ENCODE results near the gene ZBTB16. TPM values are rescaled to one million over a fixed set of nuclear protein-coding genes. Genes with fewer than 3 reads are reported as not detected.

ZBTB16 gene
- total RNA-seq, 1 experiment from 2014 or later, result 70.4 TPM

DNA sequence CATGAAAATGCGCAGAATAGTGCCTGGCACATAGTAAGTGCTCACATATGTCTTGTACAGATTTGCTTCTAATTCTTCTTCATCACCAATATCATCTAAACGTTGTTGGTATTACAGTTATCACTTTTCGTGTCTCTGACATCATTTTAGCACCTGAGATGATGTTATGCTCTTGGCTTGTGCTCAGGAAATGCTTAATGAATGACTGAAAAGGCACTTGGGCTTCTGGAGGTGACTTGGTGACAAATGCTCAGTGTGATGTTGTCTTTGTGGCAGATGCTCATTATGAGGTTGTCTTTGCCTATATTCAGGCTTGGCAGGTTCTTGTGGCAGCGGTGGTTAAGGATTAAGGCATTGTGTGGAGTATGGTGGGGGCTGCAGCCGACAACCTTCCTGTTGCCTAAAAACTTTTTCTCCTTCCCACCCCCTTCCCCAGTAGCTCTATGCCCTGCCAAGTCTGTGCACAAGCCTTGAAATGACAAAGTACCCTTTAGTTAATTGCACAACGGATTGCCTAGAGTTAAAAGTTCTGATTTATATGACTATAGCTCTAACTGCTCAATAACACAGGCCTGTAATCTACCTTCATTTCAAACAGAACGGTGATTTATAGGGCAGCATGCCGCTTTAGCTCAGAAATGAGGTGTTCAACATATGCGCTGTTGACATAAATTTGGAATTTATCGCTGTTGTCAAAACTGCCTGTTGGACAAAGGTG, 82.5 kb downstream of the ZBTB16 start:
- CTCF ChIA-PET, result interaction anchor here (0.6 to 1.1 kb wide), 2 partner anchors 50 to 121 kb away, joined by 3 read pairs; no protein-coding TSS in a partner anchor
- no TSS peak for BruUV-seq (replicated peaks)

DNA sequence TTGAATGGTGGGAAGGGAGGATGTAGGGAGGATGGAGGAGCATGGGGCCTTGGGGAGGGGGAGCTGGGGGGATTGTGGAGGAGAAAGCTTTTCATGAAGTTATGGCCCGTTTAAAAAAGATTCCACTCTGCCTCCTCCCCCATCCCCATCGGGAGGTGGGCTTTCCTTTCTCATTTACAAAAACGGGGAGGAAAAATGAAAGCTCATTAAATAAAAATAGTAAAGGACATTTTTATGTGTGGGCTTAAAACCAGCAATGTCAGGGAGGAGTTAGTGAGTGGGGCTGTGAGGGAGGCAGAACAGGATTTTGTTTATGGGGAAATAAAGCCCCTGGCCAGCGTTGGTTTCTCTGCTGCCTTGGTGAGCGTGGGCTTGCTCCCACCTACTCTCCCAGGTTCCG, 83.2 kb downstream of the ZBTB16 start:
- DNase-seq (ENCODE audit: unreplicated experiment), result no peak
- no peak overlapping the region for H3K4me3 Mint-ChIP-seq (ENCODE audit: unreplicated experiment)
- peaks cover 100% of the 10 kb centered on the region for H3K36me3 Mint-ChIP-seq (ENCODE audit: insufficient read depth, unreplicated experiment)
- no peaks in the 10 kb centered on the region for H3K27me3 Mint-ChIP-seq (ENCODE audit: insufficient read depth, unreplicated experiment)
- POLR2A ChIA-PET, result interaction anchor here (0.7 to 3.6 kb wide), 5 partner anchors 9 to 36 kb away, joined by 3 to 20 read pairs (median 5); no protein-coding TSS in a partner anchor
- intact Hi-C loops (cut with micrococcal nuclease), result no loop called here
- TF ChIP-seq CTCF (IDR thresholded peaks at IDR 0.05; ENCODE audit: unreplicated experiment), result no peak
- no peaks in the 10 kb centered on the region for H3K9me3 Mint-ChIP-seq (ENCODE audit: unreplicated experiment)
- H3K27ac Mint-ChIP-seq (ENCODE audit: low read depth, unreplicated experiment), result no peak overlapping the region
- no TSS peak for BruUV-seq (replicated peaks)
- CTCF ChIA-PET, result no interaction called here
- H3K4me1 Mint-ChIP-seq (ENCODE audit: insufficient read depth, unreplicated experiment), result peaks cover 55% of the 10 kb centered on the region

More for the DNA sequence above, 82.5 kb downstream of the ZBTB16 start:
- no peaks in the 10 kb centered on the region for H3K27me3 Mint-ChIP-seq (ENCODE audit: insufficient read depth, unreplicated experiment)
- no peak overlapping the region for H3K4me3 Mint-ChIP-seq (ENCODE audit: unreplicated experiment)
- H3K9me3 Mint-ChIP-seq (ENCODE audit: unreplicated experiment), result no peaks in the 10 kb centered on the region
- peak overlapping the region; percentile 21 for H3K27ac Mint-ChIP-seq (ENCODE audit: low read depth, unreplicated experiment)
- H3K36me3 Mint-ChIP-seq (ENCODE audit: insufficient read depth, unreplicated experiment), result peaks cover 100% of the 10 kb centered on the region
- no peak for TF ChIP-seq CTCF (IDR thresholded peaks at IDR 0.05; ENCODE audit: unreplicated experiment)
- intact Hi-C loops (cut with micrococcal nuclease), result no loop called here
- POLR2A ChIA-PET, result interaction anchor here (0.6 to 3.6 kb wide), 6 partner anchors 9 to 37 kb away, joined by 3 to 20 read pairs (median 4); no protein-coding TSS in a partner anchor
- peaks cover 55% of the 10 kb centered on the region for H3K4me1 Mint-ChIP-seq (ENCODE audit: insufficient read depth, unreplicated experiment)
- DNase-seq (ENCODE audit: unreplicated experiment), result no peak

DNA sequence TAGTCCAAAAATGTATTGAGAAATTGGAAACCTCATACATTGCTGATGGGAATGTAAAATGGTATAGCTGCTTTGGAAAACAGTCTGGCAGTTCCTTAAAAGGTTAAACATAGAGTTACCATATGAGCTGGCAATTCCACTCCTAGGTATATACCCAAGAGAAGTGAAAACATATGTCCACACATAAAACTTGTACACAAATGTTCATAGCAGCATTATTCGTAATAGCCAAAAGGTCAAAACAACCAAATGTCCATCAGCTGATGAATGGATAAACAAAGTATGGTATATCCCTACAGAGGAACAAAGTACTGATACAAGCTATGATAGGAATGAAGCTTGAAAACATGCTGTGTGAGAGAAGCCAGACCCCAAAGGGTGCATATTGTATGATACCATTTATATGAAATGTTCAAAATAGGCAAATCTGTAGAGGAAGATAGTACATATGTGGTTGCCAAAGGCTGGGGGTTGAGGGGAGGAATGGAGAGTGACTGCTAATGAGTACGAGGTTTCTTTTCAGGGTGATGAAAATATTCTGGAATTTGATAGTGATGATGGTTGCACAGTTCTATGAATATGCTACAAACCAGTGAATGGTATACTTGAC, 85.8 kb downstream of the ZBTB16 start:
- H3K4me3 Mint-ChIP-seq (ENCODE audit: unreplicated experiment), result no peak overlapping the region
- H3K36me3 Mint-ChIP-seq (ENCODE audit: insufficient read depth, unreplicated experiment), result peaks cover 97% of the 10 kb centered on the region
- no TSS peak for BruUV-seq (replicated peaks)
- CTCF ChIA-PET, result interaction anchor here (0.6 to 1.1 kb wide), 3 partner anchors 21 to 116 kb away, joined by 3 read pairs; no protein-coding TSS in a partner anchor
- POLR2A ChIA-PET, result interaction anchor here (0.6 to 7.6 kb wide), 13 partner anchors 8 to 159 kb away, joined by 3 to 79 read pairs (median 5); no protein-coding TSS in a partner anchor
- H3K27me3 Mint-ChIP-seq (ENCODE audit: insufficient read depth, unreplicated experiment), result no peaks in the 10 kb centered on the region
- peak overlapping the region; percentile 57 for H3K27ac Mint-ChIP-seq (ENCODE audit: low read depth, unreplicated experiment)
- peaks cover 72% of the 10 kb centered on the region for H3K4me1 Mint-ChIP-seq (ENCODE audit: insufficient read depth, unreplicated experiment)
- intact Hi-C loops (cut with micrococcal nuclease), result no loop called here
- DNase-seq (ENCODE audit: unreplicated experiment), result no peak
- no peak for TF ChIP-seq CTCF (IDR thresholded peaks at IDR 0.05; ENCODE audit: unreplicated experiment)
- H3K9me3 Mint-ChIP-seq (ENCODE audit: unreplicated experiment), result no peaks in the 10 kb centered on the region

DNA sequence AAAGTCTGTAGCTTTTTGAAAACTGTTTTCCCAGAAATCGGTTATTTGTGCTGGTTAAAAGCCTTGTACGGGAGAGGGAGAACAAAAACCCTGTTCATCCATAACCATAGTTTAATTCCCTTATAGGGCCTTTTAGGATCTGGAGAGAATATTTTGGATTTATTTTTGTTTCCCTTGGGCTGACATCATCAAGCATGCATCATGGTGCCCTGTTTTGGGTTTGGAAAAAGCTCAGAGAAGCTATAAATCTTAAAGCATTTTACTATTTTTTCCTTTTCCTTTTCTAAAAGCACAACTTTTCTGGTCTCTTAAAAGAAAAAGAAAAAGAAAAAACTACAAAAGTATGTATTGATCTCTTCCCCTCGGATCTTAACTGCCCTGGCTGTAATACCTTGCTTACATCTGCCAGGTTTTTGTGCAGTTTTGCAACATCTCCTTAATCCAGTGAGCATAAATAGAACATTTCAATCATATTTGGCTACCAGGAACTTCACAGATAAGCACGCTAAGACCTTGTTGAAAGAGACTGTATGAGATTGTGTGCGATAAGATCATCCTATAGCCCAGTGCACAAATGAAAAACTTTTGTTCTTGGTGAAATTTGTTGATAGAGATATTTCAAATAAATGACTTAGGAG, 88.0 kb downstream of the ZBTB16 start:
- no peaks in the 10 kb centered on the region for H3K9me3 Mint-ChIP-seq (ENCODE audit: unreplicated experiment)
- TF ChIP-seq CTCF (IDR thresholded peaks at IDR 0.05; ENCODE audit: unreplicated experiment), result no peak
- peaks cover 97% of the 10 kb centered on the region for H3K36me3 Mint-ChIP-seq (ENCODE audit: insufficient read depth, unreplicated experiment)
- POLR2A ChIA-PET, result interaction anchor here (0.8 to 7.6 kb wide), 10 partner anchors 10 to 32 kb away, joined by 3 to 79 read pairs (median 8); no protein-coding TSS in a partner anchor
- intact Hi-C loops (cut with micrococcal nuclease), result no loop called here
- no peak overlapping the region for H3K4me3 Mint-ChIP-seq (ENCODE audit: unreplicated experiment)
- no TSS peak for BruUV-seq (replicated peaks)
- CTCF ChIA-PET, result interaction anchor here (0.5 to 1.2 kb wide), 4 partner anchors 21 to 92 kb away, joined by 3 to 4 read pairs (median 3); no protein-coding TSS in a partner anchor
- no peaks in the 10 kb centered on the region for H3K27me3 Mint-ChIP-seq (ENCODE audit: insufficient read depth, unreplicated experiment)
- H3K27ac Mint-ChIP-seq (ENCODE audit: low read depth, unreplicated experiment), result peak overlapping the region; percentile 99
- DNase-seq (ENCODE audit: unreplicated experiment), result no peak
- peaks cover 68% of the 10 kb centered on the region for H3K4me1 Mint-ChIP-seq (ENCODE audit: insufficient read depth, unreplicated experiment)
